SJCRH30 (cell line): ENCODE measurements around the gene INTS12. TPM values are rescaled to one million over a fixed set of nuclear protein-coding genes. Genes with fewer than 3 reads are reported as not detected.

Experiments
- total RNA-seq: library from RNA; depleted of rRNA; stranded (reverse); fragments of >200 nt; shearing (Covaris generic); gene quantifications from 2 replicates; pipeline ENCODE4 v1.2.3, GENCODE V29; 2014; rRNA removed

Gene INTS12
- total RNA-seq, 1 experiment from 2014 or later, result 27.0 TPM

Other genes with a start within 250 kb of the INTS12 start
- 46.9 and 47.1 TPM in 2 replicates for gene PPA2, start 234.6 kb downstream of the INTS12 start, total RNA-seq
- gene ARHGEF38, start 156.1 kb downstream of the INTS12 start, total RNA-seq, result not detected in 2 replicates
- gene GSTCD, start 95 bp upstream of the INTS12 start, total RNA-seq, result 23.3 and 27.2 TPM in 2 replicates
- gene NPNT, start 186.8 kb upstream of the INTS12 start, total RNA-seq, result 64.4 and 71.8 TPM in 2 replicates